Osteoblast (primary cell): ENCODE results near the gene ARPIN. TPM values are rescaled to one million over a fixed set of nuclear protein-coding genes. Genes with fewer than 3 reads are reported as not detected.

Source experiments
- DNase-seq: peaks from one replicate; pipeline ENCODE4 v3.0.0; 2011; ENCODE audit warnings: low spot score, mixed read lengths; ENCODE audit not compliant: insufficient read length; ENCODE audit errors: missing footprints
- H2AFZ ChIP-seq: 2 replicates; pipeline ENCODE4 v1.6.0; 2011; ENCODE audit warnings: mild to moderate bottlenecking, low read length
- H3K27ac ChIP-seq: 2 replicates; pipeline ENCODE4 v1.5.1; 2011; ENCODE audit warnings: mild to moderate bottlenecking, low read depth, low read length, moderate library complexity
- H3K27me3 ChIP-seq: 2 replicates; pipeline ENCODE4 v1.6.0; 2012; ENCODE audit warnings: mild to moderate bottlenecking, control low read depth, inconsistent platforms, low read length, moderate library complexity; ENCODE audit not compliant: insufficient read depth
- H3K36me3 ChIP-seq: 2 replicates; pipeline ENCODE4 v1.5.1; 2011; ENCODE audit warnings: mild to moderate bottlenecking, low read length, control low read depth, moderate library complexity; ENCODE audit not compliant: insufficient read depth
- H3K4me1 ChIP-seq: 2 replicates; pipeline ENCODE4 v1.5.1; 2011; ENCODE audit warnings: mild to moderate bottlenecking, low read length, control low read depth, moderate library complexity; ENCODE audit not compliant: insufficient read depth
- H3K4me2 ChIP-seq: 2 replicates; pipeline ENCODE4 v1.6.0; 2011; ENCODE audit warnings: mild to moderate bottlenecking, low read length; ENCODE audit not compliant: insufficient read depth
- H3K4me3 ChIP-seq: fragments of 200-600 bp; sonication (generic); 3 replicates; pipeline ENCODE4 v1.5.1; 2012; ENCODE audit warnings: mild to moderate bottlenecking, low read length, inconsistent platforms; ENCODE audit not compliant: insufficient read depth
- H3K79me2 ChIP-seq: 2 replicates; pipeline ENCODE4 v1.6.0; 2012; ENCODE audit warnings: mild to moderate bottlenecking, low read length, control low read depth, inconsistent platforms; ENCODE audit not compliant: insufficient read depth
- H3K9me3 ChIP-seq: 2 replicates; pipeline ENCODE4 v1.5.1; 2011; ENCODE audit warnings: low read depth, low read length, control low read depth
- H4K20me1 ChIP-seq: 2 replicates; pipeline ENCODE4 v1.6.0; 2012; ENCODE audit warnings: mild to moderate bottlenecking, low read length, control low read depth; ENCODE audit not compliant: insufficient read depth
- small RNA-seq: library from RNA; depleted of rRNA; stranded (forward); fragments of <200 nt; gene quantifications from one replicate; pipeline ENCODE3, GENCODE V24; 2012
- total RNA-seq: library from RNA; depleted of rRNA; stranded (reverse); fragments of >200 nt; gene quantifications from 2 replicates; pipeline ENCODE4 v1.2.3, GENCODE V29; 2012
- TF ChIP-seq, protein P1 (sequence below): IDR thresholded peaks from 2 replicates; pipeline ENCODE4 v1.5.1; 2011; ENCODE audit warnings: mild to moderate bottlenecking, low read depth, low read length, moderate library complexity; ENCODE audit errors: extremely low read depth

ARPIN gene
- total RNA-seq, 1 donor, result 14.1 TPM

- peak; percentile 88 for DNase-seq
- TF ChIP-seq, protein P1, sequence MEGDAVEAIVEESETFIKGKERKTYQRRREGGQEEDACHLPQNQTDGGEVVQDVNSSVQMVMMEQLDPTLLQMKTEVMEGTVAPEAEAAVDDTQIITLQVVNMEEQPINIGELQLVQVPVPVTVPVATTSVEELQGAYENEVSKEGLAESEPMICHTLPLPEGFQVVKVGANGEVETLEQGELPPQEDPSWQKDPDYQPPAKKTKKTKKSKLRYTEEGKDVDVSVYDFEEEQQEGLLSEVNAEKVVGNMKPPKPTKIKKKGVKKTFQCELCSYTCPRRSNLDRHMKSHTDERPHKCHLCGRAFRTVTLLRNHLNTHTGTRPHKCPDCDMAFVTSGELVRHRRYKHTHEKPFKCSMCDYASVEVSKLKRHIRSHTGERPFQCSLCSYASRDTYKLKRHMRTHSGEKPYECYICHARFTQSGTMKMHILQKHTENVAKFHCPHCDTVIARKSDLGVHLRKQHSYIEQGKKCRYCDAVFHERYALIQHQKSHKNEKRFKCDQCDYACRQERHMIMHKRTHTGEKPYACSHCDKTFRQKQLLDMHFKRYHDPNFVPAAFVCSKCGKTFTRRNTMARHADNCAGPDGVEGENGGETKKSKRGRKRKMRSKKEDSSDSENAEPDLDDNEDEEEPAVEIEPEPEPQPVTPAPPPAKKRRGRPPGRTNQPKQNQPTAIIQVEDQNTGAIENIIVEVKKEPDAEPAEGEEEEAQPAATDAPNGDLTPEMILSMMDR, result no peak
- Histone ChIP-seq H3K4me1 (peaks cover 38% of the 10 kb centered on the region), H3K36me3 (no peaks in the 10 kb centered on the region), H4K20me1 (no peaks in the 10 kb centered on the region), H3K4me3 (no peak overlapping the region), H3K4me2 (peak overlapping the region; percentile 63), H2AFZ (no peak overlapping the region), H3K9me3 (no peaks in the 10 kb centered on the region), H3K27me3 (no peaks in the 10 kb centered on the region), H3K79me2 (no peaks in the 10 kb centered on the region), H3K27ac (peak overlapping the region; percentile 80)
These were observed 67.4 kb downstream of the ARPIN start for GRCh38 chr15:89845305-89845893.

Small RNA genes lying within 50 kb of the gene (small RNA-seq; reads per million reads assigned to genes)
- gene MIR5009 (not detected), gene MIR5094 (not detected), gene RNU6-1111P (not detected), gene RNU7-111P (not detected)

Other genes with a start within 250 kb of the ARPIN start
- under 0.01 TPM in 1 of 2 replicates, not detected in the other for gene PLIN1, start 233.6 kb downstream of the ARPIN start, total RNA-seq
- 4.0 and 5.0 TPM in 2 replicates for gene PEX11A, start 222.2 kb downstream of the ARPIN start, total RNA-seq
- under 0.01 and 0.36 TPM in 2 replicates for gene WDR93, start 222.1 kb downstream of the ARPIN start, total RNA-seq
- gene MESP1, start 161.7 kb downstream of the ARPIN start, total RNA-seq, result under 0.01 TPM in 2 replicates
- gene MESP2, start 136.6 kb downstream of the ARPIN start, total RNA-seq, result 0.72 and 1.5 TPM in 2 replicates
- 87.9 and 98.7 TPM in 2 replicates for gene ANPEP, start 98.1 kb downstream of the ARPIN start, total RNA-seq
- 54.8 and 63.7 TPM in 2 replicates for gene AP3S2, start 19.0 kb downstream of the ARPIN start, total RNA-seq
- 10.3 and 10.9 TPM in 2 replicates for gene ZNF710, start 88.4 kb upstream of the ARPIN start, total RNA-seq
- 51.0 and 61.6 TPM in 2 replicates for gene IDH2, start 189.5 kb upstream of the ARPIN start, total RNA-seq